ENCODE results near the gene FHIP1B.

DNA sequence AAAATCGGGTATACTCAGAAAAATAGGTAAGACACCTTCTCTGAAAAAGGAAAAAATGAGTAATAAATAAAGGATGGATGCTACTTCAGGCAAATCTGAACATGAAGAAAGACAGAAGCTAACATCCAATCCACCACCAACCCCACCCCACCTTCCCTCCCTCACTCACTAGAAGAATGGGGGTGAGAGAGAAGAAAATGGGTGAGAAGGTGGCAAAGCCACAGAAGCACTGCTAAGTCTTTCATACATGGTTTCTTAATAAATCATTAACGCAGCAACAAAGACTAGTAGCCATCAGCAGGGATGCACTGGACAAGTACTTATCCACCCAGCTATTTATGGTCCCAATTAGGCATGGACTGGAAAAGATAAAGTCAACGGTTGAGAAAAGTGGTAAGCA, 5.9 kb downstream of the FHIP1B start:
- TF ChIP-seq, protein P1, sequence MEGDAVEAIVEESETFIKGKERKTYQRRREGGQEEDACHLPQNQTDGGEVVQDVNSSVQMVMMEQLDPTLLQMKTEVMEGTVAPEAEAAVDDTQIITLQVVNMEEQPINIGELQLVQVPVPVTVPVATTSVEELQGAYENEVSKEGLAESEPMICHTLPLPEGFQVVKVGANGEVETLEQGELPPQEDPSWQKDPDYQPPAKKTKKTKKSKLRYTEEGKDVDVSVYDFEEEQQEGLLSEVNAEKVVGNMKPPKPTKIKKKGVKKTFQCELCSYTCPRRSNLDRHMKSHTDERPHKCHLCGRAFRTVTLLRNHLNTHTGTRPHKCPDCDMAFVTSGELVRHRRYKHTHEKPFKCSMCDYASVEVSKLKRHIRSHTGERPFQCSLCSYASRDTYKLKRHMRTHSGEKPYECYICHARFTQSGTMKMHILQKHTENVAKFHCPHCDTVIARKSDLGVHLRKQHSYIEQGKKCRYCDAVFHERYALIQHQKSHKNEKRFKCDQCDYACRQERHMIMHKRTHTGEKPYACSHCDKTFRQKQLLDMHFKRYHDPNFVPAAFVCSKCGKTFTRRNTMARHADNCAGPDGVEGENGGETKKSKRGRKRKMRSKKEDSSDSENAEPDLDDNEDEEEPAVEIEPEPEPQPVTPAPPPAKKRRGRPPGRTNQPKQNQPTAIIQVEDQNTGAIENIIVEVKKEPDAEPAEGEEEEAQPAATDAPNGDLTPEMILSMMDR (optimal IDR thresholded peaks at IDR 0.05 in 1 of 3, IDR thresholded peaks at IDR 0.05 in 1 of 3, conservative IDR thresholded peaks at IDR 0.05 in 1 of 3; ENCODE audit: extremely low read depth in 1 of 3, insufficient read depth in 2 of 3, low read length in 3 of 3) = no peak
- TF ChIP-seq EZH2 (IDR thresholded peaks at IDR 0.05; ENCODE audit: low read length) = no peak

Measured in keratinocyte (primary cell).